Activated T-cell treated with anti-CD3 and anti-CD28 coated beads, Interleukin-2, amount 50 U/mL, for 72 hours (primary cell): ENCODE data around the gene ARRDC5. TPM values are rescaled to one million over a fixed set of nuclear protein-coding genes. Genes with fewer than 3 reads are reported as not detected.
"Not testable (repeated sequence)": the region's sequence is repeated elsewhere in the genome, so short reads cannot be mapped to it uniquely, and the experiment has no call there.

Experiments used
- ATAC-seq, 2 donors: fragments of 150-1000 bp; cut with Tn5 transposase; replicated peaks in 1 of 2; 2 replicates each; pipeline ENCODE4 v1.10.0; 2021; ENCODE audit warnings: moderate library complexity in 2 of 2, mild to moderate bottlenecking in 1 of 2
- DNase-seq, 2 donors: peaks; one replicate each; pipeline ENCODE4 v3.0.0; 2021 to 2022; ENCODE audit warnings: mixed read lengths in 1 of 2
- H3K27ac Mint-ChIP-seq: one replicate; pipeline ENCODE4 v1.8.0; 2022; ENCODE audit warnings: mild to moderate bottlenecking, moderate library complexity, mixed read lengths
- H3K27me3 Mint-ChIP-seq: one replicate; pipeline ENCODE4 v1.8.0; 2022; ENCODE audit warnings: low read depth, mixed read lengths
- H3K36me3 Mint-ChIP-seq, 2 donors: one replicate each; pipeline ENCODE4 v1.8.0; 2022; ENCODE audit warnings: mixed read lengths in 2 of 2, mild to moderate bottlenecking in 1 of 2; ENCODE audit not compliant: insufficient read depth in 2 of 2
- H3K4me1 Mint-ChIP-seq: one replicate; pipeline ENCODE4 v1.8.0; 2022; ENCODE audit warnings: low read depth, mixed read lengths
- H3K4me3 Mint-ChIP-seq, 2 donors: one replicate each; pipeline ENCODE4 v1.8.0; 2022; ENCODE audit warnings: mild to moderate bottlenecking in 2 of 2, mixed read lengths in 2 of 2, moderate library complexity in 2 of 2
- H3K9me3 Mint-ChIP-seq, 2 donors: one replicate each; pipeline ENCODE4 v1.8.0; 2022; ENCODE audit warnings: mixed read lengths in 2 of 2
- total RNA-seq, 2 donors: library from RNA; stranded (reverse); gene quantifications; one replicate each; pipeline ENCODE4 v1.2.3, GENCODE V29; 2022

Gene ARRDC5
- total RNA-seq, 2 donors from 2014 or later: 0.72 to 0.76 TPM

DNA sequence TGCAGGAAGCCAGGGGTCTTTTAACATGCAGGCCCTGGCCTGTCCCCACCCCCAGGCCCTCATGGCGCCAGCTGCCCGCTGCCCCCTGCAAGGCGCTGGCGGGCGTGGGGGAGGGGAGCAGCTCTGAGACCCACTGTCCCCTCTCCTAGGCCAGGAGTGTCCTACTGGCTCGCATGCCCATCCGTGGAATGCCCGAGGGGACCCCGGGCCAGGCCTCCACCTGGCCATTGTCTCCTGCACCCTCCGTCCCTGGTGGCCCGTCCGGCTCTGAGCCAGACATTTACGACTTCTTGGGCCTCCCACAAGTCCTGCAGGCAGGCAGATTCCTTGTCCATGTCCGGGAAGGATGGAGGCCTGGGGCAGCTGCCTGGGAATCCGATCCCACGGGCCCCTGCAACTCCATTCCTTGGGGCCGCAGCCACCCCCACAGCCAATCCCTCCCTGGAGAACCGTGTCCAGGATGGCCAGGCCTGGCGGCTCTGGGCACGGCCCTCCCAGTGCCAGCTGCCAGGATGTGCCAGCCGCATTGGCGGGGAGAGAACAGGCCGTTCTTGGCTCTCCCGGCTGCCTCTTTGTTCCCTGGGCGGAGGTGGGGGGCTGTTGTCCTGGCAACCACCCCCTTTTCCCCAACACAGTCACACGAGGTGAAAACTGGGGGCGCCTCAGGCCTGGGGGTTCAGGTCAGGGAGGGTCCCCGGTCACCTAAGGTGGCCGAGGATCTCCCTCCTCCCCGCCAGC, 24.8 kb downstream of the ARRDC5 start:
- ATAC-seq (no peak), DNase-seq (no peak)
- Mint-ChIP-seq H3K4me3 (peak overlapping the region in 1 of 2 donors; percentile 20), H3K36me3 (no peaks in the 10 kb centered on the region), H3K27ac (no peak overlapping the region), H3K4me1 (peaks cover 9% of the 10 kb centered on the region), H3K27me3 (no peaks in the 10 kb centered on the region), H3K9me3 (no peaks in the 10 kb centered on the region)

DNA sequence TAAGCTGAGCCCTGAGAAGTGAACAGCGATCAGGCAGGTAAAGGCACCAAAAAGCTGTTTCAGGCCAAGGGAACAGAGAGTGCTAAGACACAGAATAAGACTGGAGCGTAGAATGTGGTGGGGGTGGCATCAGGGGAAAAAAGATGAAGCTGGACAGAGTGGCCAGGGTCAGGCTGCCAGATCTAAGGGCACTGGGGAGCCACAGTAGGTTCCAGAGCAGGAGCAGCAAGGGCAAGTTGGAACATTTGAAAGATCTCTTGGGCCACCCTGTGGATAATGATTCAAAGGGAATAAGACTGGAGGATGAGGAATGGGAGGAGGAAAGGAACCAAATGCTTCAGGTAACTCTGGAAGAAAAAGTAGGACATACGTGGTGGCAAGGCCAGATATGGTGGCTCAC, 28.8 kb downstream of the ARRDC5 start:
- DNase-seq: no peak
- Mint-ChIP-seq H3K27ac (no peak overlapping the region), H3K9me3 (no peaks in the 10 kb centered on the region), H3K27me3 (peaks cover 8% of the 10 kb centered on the region), H3K36me3 (no peaks in the 10 kb centered on the region), H3K4me3 (no peak overlapping the region), H3K4me1 (peaks cover 29% of the 10 kb centered on the region)
- ATAC-seq: no peak

DNA sequence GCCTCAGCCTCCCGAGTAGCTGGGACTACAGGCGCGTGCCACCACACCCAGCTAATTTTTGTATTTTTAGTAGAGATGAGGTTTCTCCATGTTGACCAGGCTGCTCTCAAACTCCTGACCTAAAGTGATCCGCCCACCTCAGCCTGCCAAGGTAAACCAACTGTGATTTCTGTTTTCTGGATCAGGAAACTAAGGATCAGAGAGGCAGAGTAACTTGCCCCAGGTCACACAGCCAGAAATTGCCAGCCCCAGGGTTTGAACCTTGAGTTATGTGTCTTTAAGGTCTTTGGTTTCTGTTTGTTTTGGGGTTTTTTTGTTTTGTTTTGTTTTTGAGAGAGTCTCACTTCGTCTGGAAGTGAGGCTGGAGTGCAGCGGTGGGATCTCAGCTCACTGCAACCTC, 31.0 kb downstream of the ARRDC5 start:
- no peak overlapping the region for H3K27ac Mint-ChIP-seq
- H3K4me3 Mint-ChIP-seq: no peak overlapping the region
- H3K4me1 Mint-ChIP-seq: peaks cover 24% of the 10 kb centered on the region
- H3K36me3 Mint-ChIP-seq: no peaks in the 10 kb centered on the region
- no peaks in the 10 kb centered on the region for H3K9me3 Mint-ChIP-seq
- ATAC-seq: no peak
- peaks cover 8% of the 10 kb centered on the region for H3K27me3 Mint-ChIP-seq
- no peak for DNase-seq

DNA sequence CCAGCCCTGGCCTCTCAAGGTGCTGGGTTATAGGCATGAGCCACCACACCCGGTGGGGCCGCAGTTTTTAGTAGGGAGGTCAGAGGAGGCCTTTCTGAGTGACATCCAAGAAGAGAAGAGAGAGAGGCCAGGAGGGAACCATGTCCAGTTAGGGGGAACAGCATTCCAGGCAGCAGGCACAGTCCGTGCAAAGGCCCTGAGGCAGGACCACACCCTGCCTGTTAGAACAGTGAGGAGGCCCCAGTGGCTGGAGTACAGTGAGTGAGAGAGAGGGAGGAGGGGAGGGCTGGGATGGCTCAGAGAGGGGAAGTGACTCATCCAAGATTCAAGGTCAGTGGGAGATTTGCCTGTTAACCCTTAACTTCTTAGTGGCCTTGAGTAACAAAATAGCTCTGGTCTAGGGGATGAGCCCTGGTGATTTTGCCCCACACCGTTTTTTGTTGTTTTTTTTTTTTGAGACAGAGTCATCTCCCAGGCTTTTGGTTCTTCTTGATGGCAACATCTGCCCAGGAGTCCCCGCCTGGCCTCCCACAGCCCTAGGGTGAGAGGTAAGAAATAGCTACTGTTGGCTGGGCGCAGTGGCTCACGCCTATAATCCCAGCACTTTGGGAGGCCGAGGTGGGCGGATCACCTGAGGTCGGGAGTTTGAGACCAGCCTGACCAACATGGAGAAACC, 32.5 kb downstream of the ARRDC5 start:
- Mint-ChIP-seq H3K36me3 (no peaks in the 10 kb centered on the region), H3K4me3 (no peak overlapping the region), H3K9me3 (no peaks in the 10 kb centered on the region), H3K27ac (no peak overlapping the region), H3K27me3 (peaks cover 8% of the 10 kb centered on the region), H3K4me1 (peaks cover 31% of the 10 kb centered on the region)
- DNase-seq (peak; percentile 48 to 53), ATAC-seq (peak; percentile 38 to 41)

DNA sequence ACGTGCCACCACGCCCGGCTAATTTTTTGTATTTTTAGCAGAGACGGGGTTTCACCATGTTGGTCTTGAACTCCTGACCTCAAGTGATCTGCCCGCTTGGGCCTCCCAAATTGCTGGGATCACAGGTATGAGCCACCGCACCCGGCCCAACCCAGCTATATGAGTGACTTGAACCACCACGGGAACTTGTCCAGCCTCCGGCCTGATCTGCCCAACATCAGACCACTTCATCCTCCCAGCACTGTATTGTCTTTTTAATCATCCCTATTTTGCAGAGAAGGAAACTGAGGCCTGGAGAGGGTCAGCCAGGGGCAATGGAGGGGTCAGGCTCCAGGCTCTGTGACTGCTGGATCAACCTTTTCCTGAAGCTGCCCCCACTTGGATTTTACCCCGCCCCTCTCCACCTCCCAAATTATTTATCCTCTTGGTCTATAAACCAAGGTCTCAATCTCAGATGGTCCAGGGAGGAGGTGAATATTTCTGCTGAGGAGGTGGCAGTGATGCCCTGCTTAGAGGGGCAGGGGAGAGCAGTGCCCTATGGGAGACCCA, 34.3 kb downstream of the ARRDC5 start:
- Mint-ChIP-seq H3K27me3 (peaks cover 8% of the 10 kb centered on the region), H3K4me3 (peak overlapping the region; percentile 83 to 90), H3K9me3 (no peaks in the 10 kb centered on the region), H3K36me3 (no peaks in the 10 kb centered on the region), H3K27ac (peak overlapping the region; percentile 23), H3K4me1 (peaks cover 31% of the 10 kb centered on the region)
- DNase-seq (no peak), ATAC-seq (no peak)

DNA sequence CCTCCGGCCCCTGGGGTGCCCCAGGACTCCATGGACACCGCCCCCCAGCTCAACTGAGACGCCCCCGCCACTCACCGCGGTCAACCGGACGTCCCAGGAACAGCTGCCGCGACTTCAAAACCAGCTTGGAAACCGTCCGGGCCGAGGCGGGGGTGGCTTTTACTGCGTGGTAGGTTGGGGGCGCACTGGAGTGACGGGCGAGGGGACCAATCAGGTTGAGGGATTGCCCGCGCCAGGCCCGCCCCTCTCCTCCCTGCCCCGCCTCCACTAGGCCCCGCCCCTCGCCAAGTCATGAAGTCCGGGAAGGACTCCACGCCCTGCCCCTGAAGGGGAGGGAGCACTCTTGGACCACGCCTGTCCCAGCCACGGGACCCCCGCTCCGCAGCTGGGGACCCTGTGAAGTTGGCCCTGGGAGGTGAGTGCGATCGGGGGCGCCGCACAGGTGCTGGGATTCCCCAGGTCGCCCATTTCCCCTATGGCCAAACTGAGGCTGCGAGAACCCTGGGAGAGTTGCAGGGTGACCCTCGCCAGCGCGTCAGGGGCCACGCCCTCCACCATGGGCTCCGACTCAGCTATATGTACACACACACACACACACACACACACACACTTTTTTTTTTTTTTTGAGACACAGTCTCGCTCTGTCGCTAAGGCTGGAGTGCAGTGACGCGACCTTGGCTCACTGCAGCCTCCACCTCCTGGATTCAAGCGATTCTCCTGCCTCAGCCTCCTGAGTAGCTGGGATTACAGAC, 35.0 kb downstream of the ARRDC5 start, which contains the start of gene PLIN3:
Gene PLIN3, minus strand, starts transcription at position 134 of the 752 bp plus-strand sequence. CDS start 6,273 bp downstream, outside the sequence.
- Mint-ChIP-seq H3K27ac (peak within 1 kb of the TSS; percentile 23), H3K4me1 (peaks cover 28% of the 10 kb centered on the region), H3K27me3 (peaks cover 8% of the 10 kb centered on the region), H3K4me3 (peak within 1 kb of the TSS; percentile 83 to 90), H3K36me3 (no peaks in the 10 kb centered on the region), H3K9me3 (no peaks in the 10 kb centered on the region)
- peak; percentile 94 for ATAC-seq
- DNase-seq: peak; percentile 94 to 97

DNA sequence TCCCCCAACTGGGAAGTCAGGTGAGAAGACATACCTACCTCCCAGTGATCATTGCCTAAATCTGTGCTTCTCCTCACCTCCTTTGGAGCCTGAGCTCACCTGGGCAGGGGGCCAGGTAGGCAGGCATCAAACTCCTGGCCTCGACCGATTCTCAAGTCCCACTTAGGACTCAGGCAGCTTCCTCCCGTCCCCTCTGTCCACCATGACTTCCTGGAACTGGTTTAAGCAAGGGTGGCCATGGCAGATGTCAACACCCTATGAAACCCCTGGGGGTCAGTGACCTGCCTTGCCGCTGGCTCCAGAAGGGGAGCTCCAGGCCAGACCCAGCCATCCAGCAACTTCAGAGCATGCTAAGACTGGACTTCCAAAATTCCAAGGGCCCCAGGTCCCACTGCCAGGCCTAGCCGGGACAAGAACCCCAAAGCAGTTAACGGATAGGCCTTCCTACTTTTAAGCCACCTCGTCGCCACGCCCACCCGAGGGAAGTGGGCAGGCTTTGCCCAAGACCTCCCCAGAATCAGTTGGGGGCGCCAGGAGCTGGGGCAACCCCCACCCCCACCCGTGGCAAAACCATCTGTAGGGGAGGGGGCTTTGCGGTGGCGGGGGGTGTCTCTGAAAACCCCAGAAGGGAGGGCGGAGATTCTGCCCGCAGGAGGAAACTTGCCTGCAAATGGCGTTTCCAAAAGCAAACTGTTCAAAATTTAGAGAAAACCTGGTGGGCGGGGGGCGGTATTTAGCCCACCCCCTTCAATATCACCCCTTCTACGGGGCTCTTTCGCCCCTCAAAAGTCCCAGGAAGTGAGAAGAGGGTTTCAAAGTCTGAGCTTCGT, 35.9 kb downstream of the ARRDC5 start:
- ATAC-seq (no peak), DNase-seq (peak; percentile 54 to 58)
- Mint-ChIP-seq H3K4me3 (peak overlapping the region; percentile 83 to 90), H3K4me1 (peaks cover 23% of the 10 kb centered on the region), H3K9me3 (no peaks in the 10 kb centered on the region), H3K27me3 (peaks cover 4% of the 10 kb centered on the region), H3K27ac (no peak overlapping the region), H3K36me3 (no peaks in the 10 kb centered on the region)

DNA sequence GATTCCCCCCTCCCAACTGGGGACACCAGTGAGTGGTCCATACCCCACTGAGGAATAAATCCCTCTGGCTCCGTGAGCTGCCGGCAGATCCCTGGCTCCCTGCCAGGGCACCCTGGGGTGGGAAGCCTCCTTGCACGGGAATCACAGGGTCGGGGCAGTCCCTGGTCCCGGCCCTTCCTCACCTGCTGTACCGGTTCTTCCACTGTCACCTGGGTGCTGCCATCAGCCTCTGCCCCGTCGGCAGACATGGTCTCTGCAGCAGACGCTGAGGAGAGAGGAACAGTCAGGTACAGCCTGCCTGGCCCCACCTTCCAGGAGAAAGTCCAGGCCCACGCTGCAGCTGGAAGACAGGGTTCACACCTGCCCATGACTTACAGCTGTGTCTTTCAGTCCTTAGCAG, 41.5 kb downstream of the ARRDC5 start:
- no peak for ATAC-seq
- no peak overlapping the region for H3K27ac Mint-ChIP-seq
- no peaks in the 10 kb centered on the region for H3K27me3 Mint-ChIP-seq
- H3K4me1 Mint-ChIP-seq: peaks cover under 1% of the 10 kb centered on the region
- no peaks in the 10 kb centered on the region for H3K9me3 Mint-ChIP-seq
- H3K4me3 Mint-ChIP-seq: no peak overlapping the region
- H3K36me3 Mint-ChIP-seq: no peaks in the 10 kb centered on the region
- DNase-seq: no peak

DNA sequence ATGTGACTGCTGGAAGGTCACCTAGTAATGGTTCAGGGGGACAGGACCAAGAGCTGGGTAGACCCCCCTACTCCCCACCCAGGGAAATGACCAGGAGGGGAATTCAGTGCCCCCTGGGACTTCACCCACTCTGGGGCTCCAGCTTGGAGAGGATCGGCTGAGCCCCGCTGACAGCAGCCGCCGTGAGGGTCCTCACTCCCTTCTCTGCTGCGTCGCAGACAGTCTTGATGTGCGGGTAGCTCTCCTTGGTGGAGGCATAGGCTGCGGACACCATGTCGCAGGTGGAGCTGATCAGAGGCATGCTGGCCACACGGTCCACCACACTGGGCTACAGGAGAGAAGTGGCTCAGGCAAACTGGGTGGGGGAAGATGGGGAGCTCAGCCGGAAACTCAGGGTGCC, 43.0 kb downstream of the ARRDC5 start:
- no peaks in the 10 kb centered on the region for H3K4me1 Mint-ChIP-seq
- H3K4me3 Mint-ChIP-seq: no peak overlapping the region

DNA sequence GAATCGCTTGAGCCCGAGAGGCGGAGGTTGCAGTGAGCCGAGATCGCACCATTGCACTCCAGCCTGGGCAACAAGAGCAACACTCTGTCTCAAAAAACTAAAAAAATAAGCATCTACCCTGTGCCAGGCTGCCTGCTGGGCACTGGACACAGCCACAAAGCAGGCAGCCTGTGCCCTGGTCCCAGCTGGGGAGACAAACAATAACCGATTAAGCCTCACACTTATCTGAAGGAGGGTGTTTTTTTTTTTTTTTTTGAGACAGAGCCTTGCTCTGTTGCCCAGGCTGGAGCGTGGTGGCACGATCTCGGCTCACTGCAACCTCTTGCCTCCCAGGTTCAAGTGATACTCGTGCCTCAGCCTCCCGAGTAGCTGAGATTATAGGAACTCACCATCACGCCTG, 46.2 kb downstream of the ARRDC5 start:
- H3K4me3 Mint-ChIP-seq, ATAC-seq, H3K9me3 Mint-ChIP-seq, H3K36me3 Mint-ChIP-seq, H3K27ac Mint-ChIP-seq, H3K27me3 Mint-ChIP-seq, H3K4me1 Mint-ChIP-seq, DNase-seq: not testable (repeated sequence)

More for the DNA sequence above, 43.0 kb downstream of the ARRDC5 start:
- Mint-ChIP-seq H3K27me3 (no peaks in the 10 kb centered on the region), H3K27ac (no peak overlapping the region), H3K9me3 (no peaks in the 10 kb centered on the region), H3K36me3 (no peaks in the 10 kb centered on the region)
- ATAC-seq (no peak), DNase-seq (no peak)

DNA sequence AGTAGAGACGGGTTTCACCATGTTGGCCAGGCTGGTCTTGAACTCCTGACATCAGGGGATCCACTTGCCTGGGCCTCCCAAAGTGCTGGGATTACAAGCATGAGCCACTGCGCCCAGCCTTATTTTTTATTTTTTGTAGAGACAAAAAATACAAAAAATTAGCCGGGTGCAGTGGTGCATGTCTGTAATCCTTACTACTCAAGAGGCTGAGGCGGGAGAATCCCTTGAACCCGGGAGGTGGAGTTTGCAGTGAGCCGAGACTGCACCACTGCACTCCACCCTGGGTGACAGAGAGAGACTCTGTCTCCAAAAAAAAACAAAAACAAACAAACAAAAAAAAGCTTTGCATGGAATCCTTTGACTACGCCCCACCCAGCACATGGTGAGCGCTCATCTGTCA, 49.2 kb downstream of the ARRDC5 start:
- H3K4me1 Mint-ChIP-seq, H3K27ac Mint-ChIP-seq, H3K9me3 Mint-ChIP-seq, H3K36me3 Mint-ChIP-seq, DNase-seq, ATAC-seq, H3K27me3 Mint-ChIP-seq, H3K4me3 Mint-ChIP-seq: not testable (repeated sequence)

DNA sequence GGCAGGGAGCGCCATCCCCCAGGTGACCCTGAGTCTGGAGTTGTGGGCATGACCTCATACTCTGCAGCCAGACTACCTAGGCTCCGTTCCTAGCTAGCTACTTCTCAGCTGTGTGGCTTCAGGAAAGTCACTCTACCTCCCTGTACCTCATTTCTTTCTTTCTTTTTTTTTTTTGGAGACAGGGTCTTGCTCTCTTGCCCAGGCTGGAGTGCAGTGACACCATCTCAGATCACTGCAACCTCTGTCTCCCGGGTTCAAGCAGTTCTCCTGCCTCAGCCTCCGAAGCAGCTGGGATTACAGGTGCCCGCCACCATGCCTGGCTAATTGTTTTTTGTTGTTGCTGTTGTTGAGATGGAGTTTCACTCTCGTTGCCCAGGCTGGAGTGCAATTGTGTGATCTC, 50.2 kb downstream of the ARRDC5 start:
- Mint-ChIP-seq H3K9me3 (no peaks in the 10 kb centered on the region), H3K27me3 (no peaks in the 10 kb centered on the region), H3K4me3 (no peak overlapping the region), H3K4me1 (no peaks in the 10 kb centered on the region), H3K36me3 (peaks cover 0 to 3% of the 10 kb centered on the region in 2 donors), H3K27ac (no peak overlapping the region)
- no peak for DNase-seq
- no peak for ATAC-seq
